HL-60 (cell line): ENCODE results near the gene CNNM1.

Source experiments
- POLR2AphosphoS5 ChIP-seq: IDR thresholded peaks from 2 replicates; pipeline ENCODE4 v1.6.1; 2012; ENCODE audit warnings: low read depth
- SPI1 ChIP-seq: IDR thresholded peaks from 2 replicates; pipeline ENCODE4 v1.6.1; 2012; ENCODE audit warnings: low read depth, mild to moderate bottlenecking, borderline replicate concordance
- TF ChIP-seq, protein P1 (sequence below): IDR thresholded peaks from one replicate; pipeline ENCODE4 v1.5.1; 2011; ENCODE audit warnings: low read length, control low read depth, inconsistent platforms; ENCODE audit not compliant: insufficient read depth
- TF ChIP-seq, protein P2 (sequence below): IDR thresholded peaks from 2 replicates; pipeline ENCODE4 v1.6.1; 2012; ENCODE audit warnings: low read depth; ENCODE audit not compliant: insufficient replicate concordance

DNA sequence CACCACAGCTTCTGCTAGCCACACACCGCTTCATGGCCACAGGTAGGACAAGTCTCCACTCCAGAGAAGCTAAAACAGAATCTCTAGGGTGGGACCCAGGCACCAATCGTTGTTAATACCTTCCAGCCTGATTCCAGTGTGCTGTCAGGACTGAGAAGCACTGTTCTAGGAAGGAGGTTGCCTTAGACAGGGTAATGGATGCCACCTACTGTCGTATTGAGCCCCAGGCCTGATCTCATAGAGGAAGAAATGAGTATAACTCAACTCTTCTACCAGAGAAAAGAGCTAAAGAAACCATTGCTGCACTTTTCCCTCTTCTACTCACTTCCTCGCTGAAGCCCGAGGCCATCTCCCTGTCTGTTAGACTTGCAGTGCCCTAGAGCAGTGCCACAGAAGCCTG lies 31.8 kb downstream of the CNNM1 start:
- TF ChIP-seq, protein P1, sequence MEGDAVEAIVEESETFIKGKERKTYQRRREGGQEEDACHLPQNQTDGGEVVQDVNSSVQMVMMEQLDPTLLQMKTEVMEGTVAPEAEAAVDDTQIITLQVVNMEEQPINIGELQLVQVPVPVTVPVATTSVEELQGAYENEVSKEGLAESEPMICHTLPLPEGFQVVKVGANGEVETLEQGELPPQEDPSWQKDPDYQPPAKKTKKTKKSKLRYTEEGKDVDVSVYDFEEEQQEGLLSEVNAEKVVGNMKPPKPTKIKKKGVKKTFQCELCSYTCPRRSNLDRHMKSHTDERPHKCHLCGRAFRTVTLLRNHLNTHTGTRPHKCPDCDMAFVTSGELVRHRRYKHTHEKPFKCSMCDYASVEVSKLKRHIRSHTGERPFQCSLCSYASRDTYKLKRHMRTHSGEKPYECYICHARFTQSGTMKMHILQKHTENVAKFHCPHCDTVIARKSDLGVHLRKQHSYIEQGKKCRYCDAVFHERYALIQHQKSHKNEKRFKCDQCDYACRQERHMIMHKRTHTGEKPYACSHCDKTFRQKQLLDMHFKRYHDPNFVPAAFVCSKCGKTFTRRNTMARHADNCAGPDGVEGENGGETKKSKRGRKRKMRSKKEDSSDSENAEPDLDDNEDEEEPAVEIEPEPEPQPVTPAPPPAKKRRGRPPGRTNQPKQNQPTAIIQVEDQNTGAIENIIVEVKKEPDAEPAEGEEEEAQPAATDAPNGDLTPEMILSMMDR, result no peak
- TF ChIP-seq, protein P2, sequence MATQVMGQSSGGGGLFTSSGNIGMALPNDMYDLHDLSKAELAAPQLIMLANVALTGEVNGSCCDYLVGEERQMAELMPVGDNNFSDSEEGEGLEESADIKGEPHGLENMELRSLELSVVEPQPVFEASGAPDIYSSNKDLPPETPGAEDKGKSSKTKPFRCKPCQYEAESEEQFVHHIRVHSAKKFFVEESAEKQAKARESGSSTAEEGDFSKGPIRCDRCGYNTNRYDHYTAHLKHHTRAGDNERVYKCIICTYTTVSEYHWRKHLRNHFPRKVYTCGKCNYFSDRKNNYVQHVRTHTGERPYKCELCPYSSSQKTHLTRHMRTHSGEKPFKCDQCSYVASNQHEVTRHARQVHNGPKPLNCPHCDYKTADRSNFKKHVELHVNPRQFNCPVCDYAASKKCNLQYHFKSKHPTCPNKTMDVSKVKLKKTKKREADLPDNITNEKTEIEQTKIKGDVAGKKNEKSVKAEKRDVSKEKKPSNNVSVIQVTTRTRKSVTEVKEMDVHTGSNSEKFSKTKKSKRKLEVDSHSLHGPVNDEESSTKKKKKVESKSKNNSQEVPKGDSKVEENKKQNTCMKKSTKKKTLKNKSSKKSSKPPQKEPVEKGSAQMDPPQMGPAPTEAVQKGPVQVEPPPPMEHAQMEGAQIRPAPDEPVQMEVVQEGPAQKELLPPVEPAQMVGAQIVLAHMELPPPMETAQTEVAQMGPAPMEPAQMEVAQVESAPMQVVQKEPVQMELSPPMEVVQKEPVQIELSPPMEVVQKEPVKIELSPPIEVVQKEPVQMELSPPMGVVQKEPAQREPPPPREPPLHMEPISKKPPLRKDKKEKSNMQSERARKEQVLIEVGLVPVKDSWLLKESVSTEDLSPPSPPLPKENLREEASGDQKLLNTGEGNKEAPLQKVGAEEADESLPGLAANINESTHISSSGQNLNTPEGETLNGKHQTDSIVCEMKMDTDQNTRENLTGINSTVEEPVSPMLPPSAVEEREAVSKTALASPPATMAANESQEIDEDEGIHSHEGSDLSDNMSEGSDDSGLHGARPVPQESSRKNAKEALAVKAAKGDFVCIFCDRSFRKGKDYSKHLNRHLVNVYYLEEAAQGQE, result no peak
- no peak for TF ChIP-seq POLR2AphosphoS5
- no peak for TF ChIP-seq SPI1
